TTC549 (cell line): ENCODE measurements around the gene CALHM5.

Experiments used
- FAIRE-seq: peaks from 2 replicates; lab custom pipeline; 2012; peaks lifted over from hg19 to GRCh38; lab: Jason Lieb, UNC

Gene CALHM5

DNA sequence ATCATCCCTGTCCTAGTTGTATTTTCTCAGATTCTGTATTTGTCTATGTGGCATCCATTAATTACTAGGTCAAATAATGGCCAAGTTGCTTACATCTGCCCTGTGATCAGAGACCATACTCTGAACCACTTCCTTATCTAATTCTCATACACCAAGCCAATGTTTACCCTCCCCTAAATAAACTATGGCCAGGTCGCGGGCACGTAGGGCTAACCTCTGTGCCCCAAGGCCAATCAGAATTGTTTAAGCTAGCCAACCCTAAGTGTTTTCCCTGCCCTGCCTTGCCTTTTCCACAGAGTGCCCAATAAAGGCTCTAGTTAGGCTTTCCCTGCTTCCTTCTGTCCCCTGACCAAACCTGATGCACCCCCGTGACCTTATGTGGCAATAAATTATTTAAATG lies 39.4 kb downstream of the CALHM5 start:
- FAIRE-seq = no peak

DNA sequence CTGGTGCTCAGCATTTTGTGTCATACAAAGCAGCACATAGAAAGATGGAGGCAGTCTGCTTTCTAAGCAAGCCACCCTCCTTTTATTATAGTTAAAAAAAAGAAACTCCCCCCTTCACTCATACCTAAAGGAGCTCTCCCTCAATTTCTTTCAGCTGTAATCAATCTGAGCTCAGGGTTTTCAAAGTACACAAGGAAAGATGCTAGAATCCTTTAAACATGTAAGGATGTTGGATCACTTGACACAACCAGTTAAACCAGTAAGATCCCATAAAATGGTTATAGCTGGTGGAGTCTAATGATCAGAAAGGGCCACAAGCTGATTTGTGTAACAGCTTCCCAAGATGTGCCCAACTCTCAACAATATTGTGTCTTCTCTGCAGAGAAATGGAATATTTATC lies 42.0 kb downstream of the CALHM5 start, which contains the start of gene CALHM4:
TSS of gene CALHM4 (plus strand) at position 301 of the 400 bp plus-strand sequence. CDS start at position 344, 43 bp downstream.
- no peak for FAIRE-seq

DNA sequence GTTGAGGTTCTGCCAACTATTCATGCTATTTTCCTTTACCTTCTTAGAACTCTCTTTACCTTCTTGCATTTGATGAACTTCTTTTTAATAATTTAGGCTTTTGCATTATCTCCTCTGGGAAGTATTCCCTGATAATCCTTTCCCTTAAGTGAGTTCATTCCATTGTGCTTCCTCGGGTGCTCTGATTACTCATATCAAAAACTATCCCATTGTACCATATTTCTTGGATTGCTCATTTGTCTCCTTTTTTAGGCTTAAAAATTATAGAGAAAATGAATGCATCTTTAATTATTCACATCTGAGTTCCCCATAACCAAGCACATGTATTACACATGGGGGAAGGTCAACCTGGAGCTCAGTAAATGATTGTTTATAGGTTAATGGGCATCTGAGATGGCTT lies 44.6 kb downstream of the CALHM5 start:
- FAIRE-seq = no peak

DNA sequence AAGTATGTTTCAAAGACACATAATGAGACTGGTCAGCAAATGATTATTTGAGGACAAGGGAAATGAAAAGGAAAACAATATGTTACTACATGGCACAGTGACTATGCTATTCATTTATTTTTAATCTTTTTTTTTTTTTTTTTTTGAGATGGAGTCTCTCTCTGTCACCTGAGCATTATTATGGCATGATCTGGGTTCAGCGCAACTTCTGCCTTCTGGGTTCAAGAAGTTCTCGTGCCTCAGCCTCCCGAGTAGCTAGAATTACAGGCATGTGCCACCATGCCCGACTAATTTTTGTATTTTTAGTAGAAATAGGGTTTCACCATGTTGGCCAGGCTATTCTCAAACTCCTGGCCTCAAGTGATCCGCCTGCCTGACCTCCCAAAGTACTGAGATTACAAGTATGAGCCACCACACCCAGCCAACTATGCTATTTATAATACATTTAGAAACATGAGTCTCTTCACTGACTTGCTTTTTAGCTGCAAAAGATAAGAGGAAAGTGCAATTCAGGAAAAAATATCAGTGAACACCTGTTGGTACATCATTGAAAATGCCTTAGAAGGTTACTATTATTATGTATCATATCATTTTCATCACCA lies 45.5 kb downstream of the CALHM5 start:
- FAIRE-seq = no peak

DNA sequence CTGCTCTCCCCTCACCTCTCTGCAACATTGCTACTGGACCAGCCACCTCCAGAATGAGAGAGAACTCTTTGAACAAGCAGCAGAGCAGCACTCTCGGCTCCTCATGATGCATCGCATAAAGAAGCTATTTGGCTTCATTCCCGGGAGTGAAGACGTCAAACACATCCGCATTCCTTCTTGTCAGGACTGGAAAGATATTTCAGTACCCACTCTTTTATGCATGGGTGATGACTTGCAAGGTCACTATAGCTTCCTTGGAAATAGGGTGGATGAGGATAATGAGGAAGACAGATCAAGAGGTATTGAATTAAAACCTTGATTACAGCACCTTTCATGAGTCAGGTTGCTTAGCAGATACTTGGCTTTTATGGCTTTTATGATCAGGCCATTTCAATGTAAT lies 46.5 kb downstream of the CALHM5 start:
- no peak for FAIRE-seq

DNA sequence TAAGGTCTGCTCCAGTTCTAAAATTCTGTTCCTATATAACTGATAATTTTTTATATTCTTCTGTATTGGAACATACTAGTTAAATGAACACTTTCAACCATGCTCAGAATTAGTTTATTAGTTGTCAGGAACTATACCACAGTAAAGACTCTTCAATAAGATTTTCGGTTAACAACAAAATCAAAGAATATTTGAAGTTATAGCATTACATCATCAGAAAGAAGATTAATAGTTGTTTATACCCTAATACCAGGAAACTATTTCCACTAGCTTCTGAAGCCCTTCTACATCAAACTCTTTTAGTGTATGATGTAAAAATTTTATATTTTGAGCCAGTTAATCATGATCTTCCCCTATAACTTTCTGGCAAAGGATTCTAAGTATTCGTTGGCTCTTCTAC lies 48.7 kb downstream of the CALHM5 start:
- no peak for FAIRE-seq

DNA sequence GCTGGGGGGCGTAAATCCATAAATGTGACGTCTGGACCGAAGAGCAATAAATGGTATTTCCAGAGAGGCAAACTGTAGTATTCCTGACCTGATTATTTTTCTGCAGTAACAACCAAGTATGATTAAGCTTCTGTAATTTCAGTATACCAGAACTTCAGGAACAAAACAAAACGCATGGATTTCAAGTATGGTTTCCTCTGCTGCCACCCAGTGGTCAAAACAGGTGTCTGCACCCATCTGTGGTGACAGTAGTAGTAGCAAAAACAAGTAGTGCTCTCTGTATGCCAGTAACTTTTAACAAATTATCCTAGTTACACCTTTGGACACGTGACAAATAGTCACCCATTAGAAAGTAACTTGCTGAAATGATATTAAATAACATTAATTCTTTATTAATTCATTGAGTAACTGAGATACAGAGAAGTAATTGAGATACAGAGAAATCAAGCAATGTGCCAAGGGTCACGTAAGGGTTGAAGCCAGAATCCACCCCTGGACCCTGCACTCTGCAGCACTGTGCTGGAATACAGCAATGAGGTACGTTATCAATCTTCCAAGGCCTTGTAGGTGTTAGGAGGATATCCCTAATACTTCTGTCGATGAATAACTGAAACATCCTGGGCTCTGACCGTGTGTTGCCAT lies 50.1 kb downstream of the CALHM5 start:
- peak; percentile 60 for FAIRE-seq

DNA sequence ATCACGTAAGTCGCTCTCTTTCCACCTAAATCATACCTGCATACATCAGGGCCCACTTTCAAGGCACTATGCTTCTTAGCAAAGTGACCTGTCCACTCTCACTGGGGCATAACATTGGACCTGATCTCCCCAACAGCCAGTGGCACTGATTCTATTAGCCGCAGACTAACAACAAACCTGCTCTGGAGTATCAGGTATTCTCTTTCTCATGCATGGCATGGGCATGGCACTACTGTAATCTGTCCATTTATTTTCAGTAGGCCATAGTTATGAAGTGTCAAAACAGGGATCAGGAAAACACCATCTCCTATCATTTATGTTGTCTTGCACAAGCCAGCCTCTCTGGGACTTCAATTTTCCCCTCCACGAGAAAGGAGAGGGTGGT lies 50.6 kb downstream of the CALHM5 start:
- no peak for FAIRE-seq

DNA sequence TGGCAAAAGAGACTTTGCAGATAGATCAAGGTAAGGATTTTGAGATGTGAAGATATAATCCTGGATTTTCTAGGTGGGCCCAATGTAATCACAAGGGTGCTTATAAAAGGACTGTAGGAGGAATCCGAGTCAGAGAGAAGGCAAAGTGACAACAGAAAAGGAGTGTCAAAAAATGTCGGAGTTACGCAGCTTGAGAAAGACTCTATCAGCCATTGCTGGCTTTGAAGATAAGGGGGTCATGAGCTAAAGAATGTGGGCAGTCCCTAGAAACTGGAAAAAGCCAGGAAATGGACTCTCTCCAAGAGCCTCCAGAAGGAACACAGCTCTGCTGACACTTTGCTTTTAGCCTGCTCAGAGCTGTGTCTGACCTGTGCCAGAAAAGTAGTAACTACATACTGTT lies 51.2 kb downstream of the CALHM5 start:
- no peak for FAIRE-seq

DNA sequence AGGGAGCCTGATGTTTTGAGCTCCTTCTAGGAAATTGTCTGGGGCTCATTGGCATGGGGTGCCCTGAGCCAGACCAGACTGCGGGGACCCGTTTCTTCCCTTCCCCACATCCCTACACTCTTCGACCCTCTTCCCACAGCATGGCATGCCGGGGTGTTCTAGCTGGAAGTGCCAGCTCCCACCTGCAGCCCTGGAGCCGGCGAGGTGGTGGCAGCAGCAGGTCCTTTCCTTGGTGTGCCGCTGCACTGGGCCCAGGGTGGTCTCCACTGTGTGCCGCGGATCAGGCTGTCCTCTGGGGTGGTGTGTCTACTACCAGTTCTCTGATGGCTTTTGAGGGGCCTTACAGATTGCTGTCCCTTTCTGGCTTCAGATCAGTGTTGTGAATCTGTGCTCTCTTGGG lies 52.4 kb downstream of the CALHM5 start:
- FAIRE-seq = no peak

DNA sequence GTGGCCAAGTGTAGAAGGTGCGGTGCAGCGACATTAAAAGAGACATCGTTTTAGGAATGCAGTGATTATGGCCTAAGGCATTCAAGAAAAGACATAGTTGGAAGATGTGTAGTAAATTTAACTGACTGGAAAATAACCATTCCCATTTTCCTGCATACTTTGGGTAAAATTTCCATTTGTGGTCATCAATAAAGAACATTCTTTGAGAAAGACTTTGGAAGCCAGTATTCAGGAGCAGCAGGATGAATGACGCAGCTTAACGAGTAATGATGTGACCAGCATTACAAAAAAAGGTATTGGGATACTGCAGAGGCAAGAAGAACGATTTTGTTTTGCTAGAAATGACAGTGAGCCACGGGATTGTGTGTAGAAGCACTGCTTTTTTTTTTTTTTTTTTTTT lies 52.9 kb downstream of the CALHM5 start:
- no peak for FAIRE-seq

DNA sequence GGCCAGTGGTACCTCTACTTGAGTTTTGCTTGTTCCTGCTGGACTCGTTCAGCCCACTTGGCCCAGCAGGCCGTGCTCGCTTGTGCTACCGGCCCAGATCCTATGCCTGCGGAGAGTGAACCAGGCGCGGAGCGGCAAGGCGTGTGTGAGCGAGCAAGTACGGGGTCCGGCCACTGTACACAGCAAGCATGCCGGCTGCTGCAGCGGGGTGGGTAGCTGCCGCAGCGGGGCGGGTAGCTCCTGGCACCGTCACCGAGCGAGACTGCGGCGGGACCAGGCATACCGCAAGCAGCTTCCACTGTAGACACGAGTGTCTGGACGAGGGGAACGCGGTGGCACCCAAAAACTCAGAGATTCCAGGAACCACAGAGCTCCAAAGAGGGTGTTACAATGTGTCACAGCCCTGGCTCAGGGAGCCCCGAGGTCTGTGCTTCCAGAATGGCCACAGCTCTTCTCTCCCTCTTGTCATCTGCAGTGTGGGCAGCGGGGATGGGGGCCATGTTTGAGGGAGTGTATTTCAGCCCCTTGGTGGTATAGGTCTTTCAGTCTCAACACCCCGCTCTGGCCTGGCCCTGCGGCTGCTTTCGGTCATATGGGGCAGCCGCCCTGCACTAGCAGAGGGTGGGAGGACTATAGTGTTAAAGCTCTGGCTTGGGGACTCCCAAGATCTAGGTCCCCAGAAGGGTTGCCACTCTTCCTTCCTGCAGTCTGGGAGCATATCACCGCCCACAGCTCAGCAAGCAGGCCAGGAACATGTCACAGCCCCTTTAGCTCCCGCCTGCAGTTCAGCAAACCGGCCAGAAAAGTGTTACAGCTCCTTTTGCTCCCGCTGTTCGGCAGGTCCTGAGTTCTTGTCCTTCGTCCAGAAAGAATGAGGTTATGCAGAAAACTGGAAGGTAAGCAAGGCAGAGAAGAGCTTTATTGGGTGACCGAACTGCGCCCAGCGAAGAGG lies 53.8 kb downstream of the CALHM5 start:
- no peak for FAIRE-seq

DNA sequence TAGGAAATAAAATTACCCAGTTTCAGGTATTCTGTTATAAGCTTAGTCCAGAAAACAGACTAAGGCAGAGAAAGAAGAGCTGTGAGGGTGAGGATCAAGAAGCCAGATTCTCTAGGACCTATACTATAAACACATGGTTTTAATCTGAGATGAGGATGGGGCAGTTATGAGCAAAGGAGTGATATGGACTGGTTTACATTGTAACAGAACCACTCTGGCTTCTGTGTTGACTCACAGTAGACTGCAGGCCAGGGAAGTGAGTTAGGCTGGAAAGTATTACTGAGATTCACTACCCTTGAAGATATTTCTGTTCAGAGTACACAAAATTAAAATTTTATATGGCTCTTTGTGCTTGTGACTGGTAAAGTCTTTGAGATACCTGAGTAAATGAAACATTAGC lies 56.7 kb downstream of the CALHM5 start:
- FAIRE-seq = no peak

DNA sequence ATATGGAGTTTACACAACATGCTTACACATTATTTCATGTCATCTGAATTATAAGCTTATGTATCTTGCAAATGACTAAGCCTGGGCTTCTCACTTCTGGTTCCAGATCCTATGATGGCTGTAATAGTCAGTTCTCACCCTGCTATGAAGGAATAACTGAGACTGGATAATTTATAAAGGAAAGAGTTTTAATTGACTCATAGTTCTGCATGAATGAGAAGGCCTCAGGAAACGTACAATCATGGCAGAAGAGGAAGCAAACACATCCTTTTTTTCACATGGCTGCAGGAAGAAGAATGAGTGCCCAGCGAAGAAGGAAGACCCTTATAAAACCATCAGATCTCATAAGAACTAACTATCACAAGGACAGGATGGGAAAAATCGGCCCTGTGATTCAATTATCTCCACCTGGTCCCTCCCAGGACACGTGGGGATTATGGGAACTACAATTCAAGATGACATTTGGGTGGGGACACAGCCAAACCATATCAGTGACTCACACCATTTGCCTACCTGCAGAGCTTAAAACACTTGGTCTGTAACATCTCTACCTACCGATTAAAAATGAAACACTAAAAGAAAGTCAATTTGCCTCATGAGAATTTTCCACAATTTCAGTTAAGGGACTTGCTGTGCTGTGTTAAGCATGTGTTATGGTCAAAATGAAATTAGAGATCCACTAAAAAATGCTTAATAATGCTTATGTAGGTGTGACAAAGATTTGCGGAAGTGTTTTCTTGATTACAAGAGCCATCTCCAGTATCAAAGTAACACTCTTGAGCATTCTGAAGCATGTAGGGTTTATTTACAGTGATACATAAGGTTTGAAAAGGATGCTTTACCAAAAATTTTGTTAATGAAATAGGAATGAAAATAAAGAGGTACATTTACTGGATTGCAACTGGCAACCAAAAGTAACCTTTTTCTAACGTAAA lies 57.6 kb downstream of the CALHM5 start:
- no peak for FAIRE-seq

DNA sequence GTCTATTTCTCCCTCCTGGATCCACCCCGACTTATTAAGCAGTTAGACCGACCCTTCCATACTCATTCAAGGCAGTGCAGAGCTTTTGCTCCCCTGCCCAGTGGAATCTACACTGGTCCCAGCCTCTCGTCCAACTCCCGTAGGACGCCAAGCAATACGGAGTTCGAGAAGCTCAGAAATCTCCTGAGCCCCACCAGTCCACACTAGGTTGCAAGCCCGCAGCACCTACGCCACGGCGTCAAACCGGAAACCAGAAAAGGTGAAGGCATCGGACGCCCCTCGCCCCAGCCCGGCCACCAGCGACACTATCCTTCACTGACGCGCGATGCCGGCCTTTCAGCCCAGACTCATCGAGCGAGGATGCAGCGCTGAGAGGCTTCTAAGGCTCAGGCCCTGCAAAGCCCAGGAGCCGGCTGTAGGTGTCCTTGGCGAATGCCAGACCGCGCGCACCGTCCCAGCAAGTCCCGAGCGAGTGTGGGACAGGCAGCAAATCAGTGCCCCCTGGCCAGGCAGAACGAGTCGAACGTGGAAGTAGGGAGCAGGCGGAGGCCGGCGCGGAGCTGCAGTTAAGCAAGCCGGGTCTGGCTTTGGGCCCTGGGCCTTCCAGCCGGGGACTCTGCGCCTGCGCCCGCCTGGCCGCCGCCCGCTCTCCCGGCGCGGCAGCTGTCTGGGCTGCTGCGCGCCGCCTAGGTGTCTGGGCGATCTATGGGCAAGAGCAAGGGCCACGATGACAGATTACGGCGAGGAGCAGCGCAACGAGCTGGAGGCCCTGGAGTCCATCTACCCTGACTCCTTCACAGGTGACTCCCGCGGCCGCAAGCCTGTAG lies 59.6 kb downstream of the CALHM5 start, which contains the start of gene RWDD1:
TSS of gene RWDD1 (plus strand) at position 649 of the 827 bp plus-strand sequence. CDS start at position 728, 79 bp downstream.
- peak; percentile 65 for FAIRE-seq

DNA sequence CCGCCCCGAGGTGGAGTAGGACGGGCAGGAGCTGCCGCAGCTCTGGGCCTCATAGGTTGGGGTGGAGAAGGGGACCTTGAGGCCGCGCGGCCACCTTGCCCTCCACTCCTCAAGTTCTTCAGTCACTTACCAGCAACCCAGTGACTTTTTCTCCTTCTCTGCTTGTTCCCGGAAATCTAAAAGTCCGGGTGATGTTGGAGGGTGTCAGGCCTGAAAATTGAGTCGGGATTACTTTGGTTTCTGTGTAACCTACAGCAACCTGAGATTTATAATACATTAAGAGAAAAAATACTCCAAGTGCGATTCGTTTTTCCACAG lies 60.2 kb downstream of the CALHM5 start:
- FAIRE-seq = no peak

DNA sequence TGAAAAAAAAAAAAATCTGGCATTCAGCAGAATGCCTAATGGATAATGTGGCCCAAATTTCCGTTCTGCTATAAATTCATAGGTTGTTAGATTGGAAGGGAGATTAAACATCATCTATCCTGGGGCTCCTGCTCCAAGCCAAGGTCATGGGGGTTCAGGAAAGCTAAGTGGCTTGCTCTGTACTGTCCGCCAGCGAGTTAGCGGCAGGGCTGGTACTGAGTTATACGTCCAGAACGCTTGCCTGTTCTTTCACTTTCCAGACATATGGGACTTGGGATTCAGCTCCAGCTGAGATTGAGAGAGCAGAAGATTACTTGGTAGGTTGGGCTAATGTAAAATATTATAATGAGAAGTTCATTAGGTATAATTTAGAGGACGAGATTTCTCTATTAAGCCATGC lies 60.7 kb downstream of the CALHM5 start:
- FAIRE-seq = no peak
